Endodermal cell (in vitro differentiated cells): ENCODE data around the gene SERPINA9. TPM values are rescaled to one million over a fixed set of nuclear protein-coding genes. Genes with fewer than 3 reads are reported as not detected.

Source experiments
- DNase-seq: peaks from one replicate; pipeline ENCODE4 v3.0.0-alpha.2; 2017
- H3K27ac ChIP-seq: 2 replicates; pipeline ENCODE4 v1.5.1; 2013; ENCODE audit warnings: mild to moderate bottlenecking, low read depth, low read length, moderate library complexity
- H3K27me3 ChIP-seq: 2 replicates; pipeline ENCODE4 v1.6.1; 2013; ENCODE audit warnings: mild to moderate bottlenecking, low read length, moderate library complexity; ENCODE audit not compliant: insufficient read depth, control insufficient read depth, poor library complexity, severe bottlenecking
- H3K36me3 ChIP-seq: 2 replicates; pipeline ENCODE4 v1.7.0; 2013; ENCODE audit warnings: mild to moderate bottlenecking, low read length, moderate library complexity; ENCODE audit not compliant: control insufficient read depth, insufficient read depth
- H3K4me1 ChIP-seq: one replicate; pipeline ENCODE4 v1.7.0; 2013; ENCODE audit warnings: low read length; ENCODE audit not compliant: control insufficient read depth, insufficient read depth
- H3K4me3 ChIP-seq: 2 replicates; pipeline ENCODE4 v1.5.1; 2013; ENCODE audit warnings: mild to moderate bottlenecking, low read length, moderate library complexity
- H3K9ac ChIP-seq: 2 replicates; pipeline ENCODE4 v1.6.1; 2013; ENCODE audit warnings: mild to moderate bottlenecking, low read length, moderate library complexity; ENCODE audit not compliant: poor library complexity, severe bottlenecking; ENCODE audit errors: extremely low read depth
- H3K9me3 ChIP-seq: 2 replicates; pipeline ENCODE4 v1.6.1; 2013; ENCODE audit warnings: mild to moderate bottlenecking, low read length, moderate library complexity; ENCODE audit not compliant: control insufficient read depth
- H3K27ac Mint-ChIP-seq: 2 replicates; pipeline ENCODE4 v1.8.0; 2020; ENCODE audit warnings: mixed read lengths
- H3K27me3 Mint-ChIP-seq: 2 replicates; pipeline ENCODE4 v1.8.0; 2021; ENCODE audit warnings: mild to moderate bottlenecking, mixed read lengths; ENCODE audit not compliant: insufficient read depth
- H3K36me3 Mint-ChIP-seq: 2 replicates; pipeline ENCODE4 v1.8.0; 2020; ENCODE audit warnings: low read depth, mixed read lengths
- H3K4me1 Mint-ChIP-seq: 2 replicates; pipeline ENCODE4 v1.8.0; 2020; ENCODE audit warnings: mixed read lengths
- H3K4me3 Mint-ChIP-seq: 2 replicates; pipeline ENCODE4 v1.8.0; 2020; ENCODE audit warnings: mild to moderate bottlenecking, moderate library complexity, mixed read lengths
- H3K9me3 Mint-ChIP-seq: 2 replicates; pipeline ENCODE4 v1.8.0; 2020; ENCODE audit warnings: mild to moderate bottlenecking, mixed read lengths
- CTCF ChIP-seq: fragments of 200-600 bp; sonication (generic); conservative IDR thresholded peaks from 2 replicates; pipeline ENCODE4 v1.5.0; 2021; ENCODE audit warnings: antibody characterized with exemption, mild to moderate bottlenecking
- WGBS, 2 experiments: methylation state at CpG; one replicate each; pipeline versions ENCODE4 v1.1.5 to v1.1.7; 2013; ENCODE audit warnings: missing lambda C conversion rate in 2 of 2, mixed read lengths in 1 of 2; ENCODE audit not compliant: insufficient coverage in 1 of 2, insufficient read length in 1 of 2; 5-methylcytosine and 5-hydroxymethylcytosine counted together
- total RNA-seq, 2 donors: library from RNA; stranded (reverse); fragmentation: NEBNext Ultra II Directional in 1 of 2; extraction: Animal tissue kit (Norgen Biotek cat#: 25700) in 1 of 2; gene quantifications; 2 replicates in 1 of 2; 3 replicates in 1 of 2; pipeline ENCODE4 v1.2.1, GENCODE V29; 2021

Gene SERPINA9
- total RNA-seq, 2 donors from 2014 or later: not detected

- Mint-ChIP-seq H3K9me3 (peaks cover 3% of the 10 kb centered on the region), H3K4me3 (no peak overlapping the region), H3K27me3 (peaks cover 10% of the 10 kb centered on the region), H3K4me1 (no peaks in the 10 kb centered on the region), H3K36me3 (no peaks in the 10 kb centered on the region), H3K27ac (no peak overlapping the region)
- TF ChIP-seq CTCF: no peak
- H3K9ac ChIP-seq: no peak overlapping the region
- H3K27me3 ChIP-seq: no peaks in the 10 kb centered on the region
- no peaks in the 10 kb centered on the region for H3K9me3 ChIP-seq
- no peak overlapping the region for H3K4me3 ChIP-seq
- WGBS, 2 experiments: 85% methylated on average over 2 of the region's 2 CpGs; no CpG with 5 or more reads in 1 of the 2 experiments
- no peaks in the 10 kb centered on the region for H3K36me3 ChIP-seq
- no peak overlapping the region for H3K27ac ChIP-seq
- no peaks in the 10 kb centered on the region for H3K4me1 ChIP-seq
- no peak for DNase-seq
These were observed 47.4 kb downstream of the SERPINA9 start for GRCh38 chr14:94428610-94429009.

- Mint-ChIP-seq H3K9me3 (peaks cover 3% of the 10 kb centered on the region), H3K27ac (no peak overlapping the region), H3K27me3 (peaks cover 9% of the 10 kb centered on the region), H3K36me3 (no peaks in the 10 kb centered on the region), H3K4me1 (no peaks in the 10 kb centered on the region), H3K4me3 (no peak overlapping the region)
- Histone ChIP-seq H3K36me3 (no peaks in the 10 kb centered on the region), H3K9me3 (no peaks in the 10 kb centered on the region), H3K27me3 (no peaks in the 10 kb centered on the region), H3K4me3 (no peak overlapping the region), H3K27ac (no peak overlapping the region), H3K4me1 (no peaks in the 10 kb centered on the region), H3K9ac (no peak overlapping the region)
- DNase-seq: no peak
- 90 to 93% methylated on average over 9 of the region's 9 CpGs for WGBS, 2 experiments
- TF ChIP-seq CTCF: no peak
These were observed 48.9 kb downstream of the SERPINA9 start for GRCh38 chr14:94427016-94427613.

- Mint-ChIP-seq H3K27me3 (peaks cover 6% of the 10 kb centered on the region), H3K27ac (no peak overlapping the region), H3K36me3 (no peaks in the 10 kb centered on the region), H3K4me3 (no peak overlapping the region), H3K9me3 (peaks cover 3% of the 10 kb centered on the region), H3K4me1 (no peaks in the 10 kb centered on the region)
- Histone ChIP-seq H3K4me3 (no peak overlapping the region), H3K9ac (no peak overlapping the region), H3K27ac (no peak overlapping the region), H3K27me3 (no peaks in the 10 kb centered on the region), H3K4me1 (no peaks in the 10 kb centered on the region), H3K9me3 (no peaks in the 10 kb centered on the region), H3K36me3 (no peaks in the 10 kb centered on the region)
- no peak for DNase-seq
- 90 to 96% methylated on average over 4 of the region's 4 CpGs for WGBS, 2 experiments
- no peak for TF ChIP-seq CTCF
These were observed 49.5 kb downstream of the SERPINA9 start for GRCh38 chr14:94426526-94426925.
